ENCODE data around the gene WEE1. TPM values are rescaled to one million over a fixed set of nuclear protein-coding genes. Genes with fewer than 3 reads are reported as not detected.
"Not testable (repeated sequence)": the region's sequence is repeated elsewhere in the genome, so short reads cannot be mapped to it uniquely, and the experiment has no call there.

The WEE1 gene
- total and polyA plus RNA-seq, 5 donors, result 30.0 to 85.0 (median 53.5) TPM

GRCh38 chr11:9613118-9613829 is 39.8 kb downstream of the WEE1 start:
- ATAC-seq (peak; percentile 93 to 94), DNase-seq (peak; percentile 93 to 97 (median 96))
- under 1% methylated on average over 35 of the region's 35 CpGs for WGBS
- Histone ChIP-seq H3K27me3 (ENCODE audit: control insufficient read depth, insufficient read depth) (no peaks in the 10 kb centered on the region), H3K4me1 (ENCODE audit: control insufficient read depth, insufficient read depth, low read length) (no peaks in the 10 kb centered on the region), H3K9me3 (ENCODE audit: control insufficient read depth, low read length) (no peaks in the 10 kb centered on the region), H3K4me3 (ENCODE audit: low read length) (peak overlapping the region; percentile 55), H3K27ac (ENCODE audit: low read length) (peak overlapping the region; percentile 95)
- intact Hi-C loops (cut with DNase I), result loop anchor here in 3 of 4 donors (5.0 to 10.0 kb wide), 2 partner anchors 78 to 134 kb away; no protein-coding TSS in a partner anchor

GRCh38 chr11:9613830-9614762 is 40.6 kb downstream of the WEE1 start:
- H3K27me3 ChIP-seq (ENCODE audit: control insufficient read depth, insufficient read depth), result no peaks in the 10 kb centered on the region
- under 1% methylated on average over 54 of the region's 54 CpGs for WGBS
- no peaks in the 10 kb centered on the region for H3K4me1 ChIP-seq (ENCODE audit: control insufficient read depth, insufficient read depth, low read length)
- H3K4me3 ChIP-seq (ENCODE audit: low read length), result peak overlapping the region; percentile 55
- DNase-seq (peak; percentile 87 to 96 (median 95)), ATAC-seq (peak; percentile 92 to 94)
- peak overlapping the region; percentile 95 for H3K27ac ChIP-seq (ENCODE audit: low read length)
- no peaks in the 10 kb centered on the region for H3K9me3 ChIP-seq (ENCODE audit: control insufficient read depth, low read length)
- intact Hi-C loops (cut with DNase I), result loop anchor here in 3 of 4 donors (5.0 to 10.0 kb wide), 2 partner anchors 79 to 133 kb away; no protein-coding TSS in a partner anchor

- Histone ChIP-seq H3K4me3 (ENCODE audit: low read length) (no peak overlapping the region), H3K27me3 (ENCODE audit: control insufficient read depth, insufficient read depth) (no peaks in the 10 kb centered on the region)
Measured at GRCh38 chr11:9615031-9615451, 41.6 kb downstream of the WEE1 start.

DNA sequence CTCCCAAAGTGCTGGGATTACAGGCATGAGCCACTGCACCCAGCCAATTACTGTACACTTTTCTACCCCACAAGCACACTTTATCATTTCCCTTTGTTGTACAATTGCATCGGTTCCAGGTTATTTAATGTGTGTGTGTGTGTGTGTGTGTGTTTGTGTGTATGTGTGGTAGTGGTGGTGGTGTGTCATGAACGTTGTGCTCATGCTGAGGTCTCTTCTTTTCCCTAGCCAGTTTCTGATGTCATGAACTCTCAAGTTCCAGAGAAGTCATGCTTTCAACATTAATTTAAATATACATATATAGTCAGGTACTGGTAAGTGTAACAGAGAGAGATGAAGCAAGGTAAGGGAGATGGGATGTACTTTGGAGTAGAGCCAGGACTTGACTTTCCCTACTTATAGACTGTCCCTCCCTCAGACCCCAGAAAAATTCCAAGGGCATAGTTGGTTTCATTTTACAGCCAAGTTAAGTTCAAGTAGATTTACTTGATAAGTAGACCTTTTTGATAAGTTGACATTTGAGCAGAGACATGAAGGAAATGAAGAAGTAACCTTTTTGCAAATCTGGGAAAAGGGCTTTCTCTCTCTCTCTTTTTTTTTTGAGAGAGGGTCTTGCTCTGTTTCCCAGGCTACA is 42.7 kb downstream of the WEE1 start:
- H3K4me1 ChIP-seq (ENCODE audit: control insufficient read depth, insufficient read depth, low read length), result no peaks in the 10 kb centered on the region
- no peak overlapping the region for H3K27ac ChIP-seq (ENCODE audit: low read length)
- no peak for DNase-seq
- H3K27me3 ChIP-seq (ENCODE audit: control insufficient read depth, insufficient read depth), result no peaks in the 10 kb centered on the region
- intact Hi-C loops (cut with DNase I), result loop anchor here in 1 of 4 donors (10.0 kb wide), 1 partner anchor 81 kb away; no protein-coding TSS in a partner anchor
- no peak for ATAC-seq
- H3K4me3 ChIP-seq (ENCODE audit: low read length), result no peak overlapping the region
- H3K9me3 ChIP-seq (ENCODE audit: control insufficient read depth, low read length), result no peaks in the 10 kb centered on the region
- WGBS, result 56% methylated on average over 2 of the region's 2 CpGs

More at GRCh38 chr11:9615031-9615451, 41.6 kb downstream of the WEE1 start:
- DNase-seq (no peak), ATAC-seq (no peak)
- no peaks in the 10 kb centered on the region for H3K4me1 ChIP-seq (ENCODE audit: control insufficient read depth, insufficient read depth, low read length)
- no peak overlapping the region for H3K27ac ChIP-seq (ENCODE audit: low read length)
- 75% methylated on average over 2 of the region's 2 CpGs for WGBS
- no peaks in the 10 kb centered on the region for H3K9me3 ChIP-seq (ENCODE audit: control insufficient read depth, low read length)
- intact Hi-C loops (cut with DNase I), result loop anchor here in 1 of 4 donors (10.0 kb wide), 1 partner anchor 80 kb away; no protein-coding TSS in a partner anchor

DNA sequence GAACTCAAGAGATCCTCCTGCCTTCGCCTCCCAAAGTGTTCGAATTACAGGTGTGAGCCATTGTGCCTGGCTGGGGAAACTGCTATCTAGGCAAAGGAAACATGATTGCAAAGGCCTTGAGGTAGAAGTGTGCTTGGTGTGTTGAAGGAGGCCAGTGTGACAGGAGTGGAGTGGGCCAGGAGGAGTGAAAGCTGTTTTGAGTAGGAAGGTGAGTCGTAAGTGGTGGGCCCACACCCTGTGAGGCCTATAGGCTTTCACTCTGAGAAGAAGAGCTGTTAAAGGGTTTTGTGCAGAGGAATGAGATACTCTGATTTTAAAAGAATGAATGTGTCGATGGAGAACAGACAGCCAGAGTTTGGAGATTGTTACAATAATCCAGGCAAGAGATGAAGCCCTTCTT is 43.4 kb downstream of the WEE1 start:
- no peak overlapping the region for H3K4me3 ChIP-seq (ENCODE audit: low read length)
- H3K27me3 ChIP-seq (ENCODE audit: control insufficient read depth, insufficient read depth), result no peaks in the 10 kb centered on the region
- intact Hi-C loops (cut with DNase I), result loop anchor here in 1 of 4 donors (10.0 kb wide), 1 partner anchor 82 kb away; no protein-coding TSS in a partner anchor
- H3K4me1 ChIP-seq (ENCODE audit: control insufficient read depth, insufficient read depth, low read length), result no peaks in the 10 kb centered on the region
- ATAC-seq, result no peak
- no peak for DNase-seq
- no peaks in the 10 kb centered on the region for H3K9me3 ChIP-seq (ENCODE audit: control insufficient read depth, low read length)
- no peak overlapping the region for H3K27ac ChIP-seq (ENCODE audit: low read length)
- 97% methylated on average over 4 of the region's 4 CpGs for WGBS

- Histone ChIP-seq H3K27ac (ENCODE audit: low read length) (no peak overlapping the region), H3K4me3 (ENCODE audit: low read length) (no peak overlapping the region), H3K9me3 (ENCODE audit: control insufficient read depth, low read length) (no peaks in the 10 kb centered on the region), H3K4me1 (ENCODE audit: control insufficient read depth, insufficient read depth, low read length) (no peaks in the 10 kb centered on the region), H3K27me3 (ENCODE audit: control insufficient read depth, insufficient read depth) (no peaks in the 10 kb centered on the region)
- intact Hi-C loops (cut with DNase I), result loop anchor here in 1 of 4 donors (10.0 kb wide), 1 partner anchor 83 kb away; no protein-coding TSS in a partner anchor
- no peak for DNase-seq
- no peak for ATAC-seq
- 68% methylated on average over 5 of the region's 5 CpGs for WGBS
Measured at GRCh38 chr11:9617940-9618339, 44.5 kb downstream of the WEE1 start.

DNA sequence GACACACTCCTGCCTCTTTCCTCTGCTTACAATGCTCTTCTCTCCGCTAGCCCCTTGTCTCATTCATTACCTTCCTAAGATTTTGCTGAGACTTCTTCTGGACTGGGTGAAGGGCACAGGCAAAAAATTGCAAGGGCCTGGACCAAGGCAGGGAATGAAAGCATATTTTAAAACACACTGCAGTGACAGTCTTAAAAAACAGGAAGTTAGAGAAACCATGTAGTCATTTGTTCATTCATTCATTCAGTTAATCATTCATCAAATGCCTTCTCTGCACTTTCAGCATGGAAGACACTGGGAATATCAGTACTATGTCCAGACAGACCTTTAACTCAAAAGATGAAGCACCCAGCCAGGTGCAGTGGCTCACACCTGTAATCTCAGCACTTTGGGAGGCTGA is 45.5 kb downstream of the WEE1 start:
- Histone ChIP-seq H3K4me1 (ENCODE audit: control insufficient read depth, insufficient read depth, low read length) (no peaks in the 10 kb centered on the region), H3K27me3 (ENCODE audit: control insufficient read depth, insufficient read depth) (no peaks in the 10 kb centered on the region), H3K9me3 (ENCODE audit: control insufficient read depth, low read length) (no peaks in the 10 kb centered on the region), H3K4me3 (ENCODE audit: low read length) (no peak overlapping the region), H3K27ac (ENCODE audit: low read length) (no peak overlapping the region)
- ATAC-seq, result no peak
- DNase-seq, result no peak
- intact Hi-C loops (cut with DNase I), result loop anchor here in 1 of 4 donors (10.0 kb wide), 1 partner anchor 84 kb away; no protein-coding TSS in a partner anchor
- WGBS, result 96% methylated on average over 1 of the region's 1 CpG

- no peaks in the 10 kb centered on the region for H3K27me3 ChIP-seq (ENCODE audit: control insufficient read depth, insufficient read depth)
- no peaks in the 10 kb centered on the region for H3K4me1 ChIP-seq (ENCODE audit: control insufficient read depth, insufficient read depth, low read length)
- H3K27ac ChIP-seq (ENCODE audit: low read length), result no peak overlapping the region
- intact Hi-C loops (cut with DNase I), result loop anchor here in 1 of 4 donors (10.0 kb wide), 1 partner anchor 85 kb away; no protein-coding TSS in a partner anchor
- no peak for ATAC-seq
- H3K4me3 ChIP-seq (ENCODE audit: low read length), result no peak overlapping the region
- no peaks in the 10 kb centered on the region for H3K9me3 ChIP-seq (ENCODE audit: control insufficient read depth, low read length)
- DNase-seq, result no peak
Measured at GRCh38 chr11:9619971-9620370, 46.5 kb downstream of the WEE1 start.

GRCh38 chr11:9622353-9622752 is 48.9 kb downstream of the WEE1 start:
- intact Hi-C loops (cut with DNase I); ATAC-seq; DNase-seq; H3K27me3 ChIP-seq (ENCODE audit: control insufficient read depth, insufficient read depth); H3K4me1 ChIP-seq (ENCODE audit: control insufficient read depth, insufficient read depth, low read length); H3K4me3 ChIP-seq (ENCODE audit: low read length); H3K27ac ChIP-seq (ENCODE audit: low read length); H3K9me3 ChIP-seq (ENCODE audit: control insufficient read depth, low read length): not testable (repeated sequence)
- 80% methylated on average over 7 of the region's 7 CpGs for WGBS

- H3K27me3 ChIP-seq (ENCODE audit: control insufficient read depth, insufficient read depth); H3K9me3 ChIP-seq (ENCODE audit: control insufficient read depth, low read length); intact Hi-C loops (cut with DNase I); ATAC-seq; H3K4me1 ChIP-seq (ENCODE audit: control insufficient read depth, insufficient read depth, low read length); H3K4me3 ChIP-seq (ENCODE audit: low read length); H3K27ac ChIP-seq (ENCODE audit: low read length): not testable (repeated sequence)
- peak in 1 of 3 donors; percentile 59 for DNase-seq
- 97% methylated on average over 23 of the region's 23 CpGs for WGBS
Measured at GRCh38 chr11:9623053-9623452, 49.6 kb downstream of the WEE1 start.

All from right cardiac atrium (tissue), 5 donors.